MM.1S (cell line): ENCODE measurements around the gene SNU13.

Source experiments
- DNase-seq: peaks from one replicate; pipeline ENCODE4 v3.0.0-alpha.2; 2015
- H2AFZ ChIP-seq: fragments of 300-600 bp; sonication (generic); 2 replicates; pipeline ENCODE4 v1.6.0; 2016; ENCODE audit warnings: antibody characterized with exemption, low read length
- H3F3A ChIP-seq: fragments of 300-600 bp; sonication (generic); 2 replicates; pipeline ENCODE4 v1.6.1; 2016; ENCODE audit warnings: mild to moderate bottlenecking, antibody characterized with exemption, low read length, moderate library complexity, mixed read lengths; ENCODE audit not compliant: insufficient read depth
- H3K27ac ChIP-seq: fragments of 300-600 bp; sonication (generic); 2 replicates; pipeline ENCODE4 v1.5.1; 2016; ENCODE audit warnings: mild to moderate bottlenecking, low read length
- H3K27me3 ChIP-seq: fragments of 300-600 bp; sonication (generic); replicated peaks from 2 replicates; pipeline ENCODE4 v1.6.0; 2016; ENCODE audit warnings: low read length; ENCODE audit not compliant: insufficient read depth
- H3K36me3 ChIP-seq: fragments of 300-600 bp; sonication (generic); replicated peaks from 2 replicates; pipeline ENCODE4 v1.6.1; 2016; ENCODE audit warnings: mild to moderate bottlenecking, low read length, mixed read lengths; ENCODE audit not compliant: insufficient read depth
- H3K4me1 ChIP-seq: fragments of 300-600 bp; sonication (generic); 2 replicates; pipeline ENCODE4 v1.6.1; 2016; ENCODE audit warnings: low read length, mixed read lengths
- H3K4me2 ChIP-seq: fragments of 300-600 bp; sonication (generic); 2 replicates; pipeline ENCODE4 v1.6.0; 2016; ENCODE audit warnings: low read depth, low read length
- H3K4me3 ChIP-seq: fragments of 300-600 bp; sonication (generic); 2 replicates; pipeline ENCODE4 v1.5.1; 2016; ENCODE audit warnings: low read length, mixed read lengths
- H3K79me2 ChIP-seq: fragments of 300-600 bp; sonication (generic); 2 replicates; pipeline ENCODE4 v1.6.1; 2016; ENCODE audit warnings: mixed run types, low read length, mixed read lengths
- H3K9ac ChIP-seq: fragments of 300-600 bp; sonication (generic); 2 replicates; pipeline ENCODE4 v1.6.1; 2016; ENCODE audit warnings: low read length, mixed read lengths
- H3K9me2 ChIP-seq: fragments of 300-600 bp; sonication (generic); replicated peaks from 2 replicates; pipeline ENCODE4 v1.6.1; 2016; ENCODE audit warnings: mild to moderate bottlenecking, low read length, mixed read lengths; ENCODE audit not compliant: insufficient read depth
- H3K9me3 ChIP-seq: fragments of 300-600 bp; sonication (generic); replicated peaks from 2 replicates; pipeline ENCODE4 v1.6.1; 2016; ENCODE audit warnings: mild to moderate bottlenecking, low read length, mixed read lengths; ENCODE audit not compliant: insufficient read depth
- H4K20me1 ChIP-seq: fragments of 300-600 bp; sonication (generic); 2 replicates; pipeline ENCODE4 v1.6.1; 2016; ENCODE audit warnings: mild to moderate bottlenecking, low read length, moderate library complexity, mixed read lengths; ENCODE audit not compliant: insufficient read depth
- CTCF ChIP-seq: fragments of 300-600 bp; sonication (generic); IDR thresholded peaks from 2 replicates; pipeline ENCODE4 v1.5.1; 2016; ENCODE audit warnings: antibody characterized with exemption, low read length, mixed read lengths
- EZH2 ChIP-seq: fragments of 300-600 bp; sonication (generic); optimal IDR thresholded peaks from 2 replicates; pipeline ENCODE3; 2017; ENCODE audit warnings: low read depth, mild to moderate bottlenecking, antibody characterized with exemption, low read length, mixed read lengths
- EZH2phosphoT487 ChIP-seq: fragments of 300-600 bp; sonication (generic); IDR thresholded peaks from 2 replicates; pipeline ENCODE4 v1.6.1; 2018; ENCODE audit warnings: antibody characterized with exemption, low read length

SNU13 gene

GRCh38 chr22:41699264-41700107, 10.8 kb upstream of the SNU13 start, which contains the start of gene MEI1:
Gene MEI1, plus strand, starts transcription at chr22:41699503. Its CDS starts 36 bp downstream, at chr22:41699539.
- peak; percentile 35 for DNase-seq
- H3F3A ChIP-seq, result no peaks in the 10 kb centered on the region
- no peaks in the 10 kb centered on the region for H3K9me3 ChIP-seq
- H3K4me3 ChIP-seq, result no peak within 1 kb of the TSS
- no peaks in the 10 kb centered on the region for H4K20me1 ChIP-seq
- no peaks in the 10 kb centered on the region for H3K27me3 ChIP-seq
- H3K36me3 ChIP-seq, result no peaks in the 10 kb centered on the region
- no peaks in the 10 kb centered on the region for H3K79me2 ChIP-seq
- H3K27ac ChIP-seq, result no peak within 1 kb of the TSS
- H3K9ac ChIP-seq, result no peak within 1 kb of the TSS
- H3K4me1 ChIP-seq, result peaks cover 4% of the 10 kb centered on the region
- H3K4me2 ChIP-seq, result no peak within 1 kb of the TSS
- no peak within 1 kb of the TSS for H2AFZ ChIP-seq
- no peaks in the 10 kb centered on the region for H3K9me2 ChIP-seq
- TF ChIP-seq EZH2phosphoT487, result no peak
- TF ChIP-seq EZH2, result no peak
- no peak for TF ChIP-seq CTCF

GRCh38 chr22:41697126-41697775, 8.6 kb upstream of the SNU13 start:
- no peaks in the 10 kb centered on the region for H3F3A ChIP-seq
- no peaks in the 10 kb centered on the region for H3K9me2 ChIP-seq
- H3K4me3 ChIP-seq, result no peak overlapping the region; the same call in 1 of the 2 replicates

GRCh38 chr22:41696703-41697102, 8.0 kb upstream of the SNU13 start:
- Histone ChIP-seq H3F3A (no peaks in the 10 kb centered on the region), H3K4me3 (no peak overlapping the region), H3K27ac (no peak overlapping the region), H3K79me2 (no peaks in the 10 kb centered on the region), H3K36me3 (no peaks in the 10 kb centered on the region), H4K20me1 (no peaks in the 10 kb centered on the region), H3K9me2 (no peaks in the 10 kb centered on the region), H3K9me3 (no peaks in the 10 kb centered on the region), H2AFZ (peak overlapping the region; percentile 68), H3K9ac (peak overlapping the region; percentile 16; the same call in 1 of the 2 replicates), H3K4me2 (peak overlapping the region; percentile 53; the same call in 1 of the 2 replicates), H3K27me3 (no peaks in the 10 kb centered on the region), H3K4me1 (peaks cover 4% of the 10 kb centered on the region)
- TF ChIP-seq EZH2phosphoT487 (no peak), EZH2 (no peak), CTCF (no peak)
- DNase-seq, result no peak

More at GRCh38 chr22:41697126-41697775, 8.6 kb upstream of the SNU13 start:
- Histone ChIP-seq H3K9me3 (no peaks in the 10 kb centered on the region), H3K4me2 (peak overlapping the region; percentile 53; the same call in 1 of the 2 replicates), H3K36me3 (no peaks in the 10 kb centered on the region), H2AFZ (peak overlapping the region; percentile 68), H3K79me2 (no peaks in the 10 kb centered on the region), H3K9ac (peak overlapping the region; percentile 16; the same call in 1 of the 2 replicates), H4K20me1 (no peaks in the 10 kb centered on the region), H3K27me3 (no peaks in the 10 kb centered on the region), H3K27ac (no peak overlapping the region), H3K4me1 (peaks cover 4% of the 10 kb centered on the region)
- TF ChIP-seq CTCF, result peak; percentile 97
- TF ChIP-seq EZH2phosphoT487, result no peak
- peak; percentile 84 for DNase-seq
